GM19438 (cell line): ENCODE measurements around the gene SWT1.

Source experiments
- ATAC-seq: cut with Tn5 transposase; IDR thresholded peaks from one replicate; pipeline ENCODE4 v1.9.1; 2021; ENCODE audit warnings: low read depth; ENCODE audit not compliant: unreplicated experiment

The SWT1 gene, protein sequence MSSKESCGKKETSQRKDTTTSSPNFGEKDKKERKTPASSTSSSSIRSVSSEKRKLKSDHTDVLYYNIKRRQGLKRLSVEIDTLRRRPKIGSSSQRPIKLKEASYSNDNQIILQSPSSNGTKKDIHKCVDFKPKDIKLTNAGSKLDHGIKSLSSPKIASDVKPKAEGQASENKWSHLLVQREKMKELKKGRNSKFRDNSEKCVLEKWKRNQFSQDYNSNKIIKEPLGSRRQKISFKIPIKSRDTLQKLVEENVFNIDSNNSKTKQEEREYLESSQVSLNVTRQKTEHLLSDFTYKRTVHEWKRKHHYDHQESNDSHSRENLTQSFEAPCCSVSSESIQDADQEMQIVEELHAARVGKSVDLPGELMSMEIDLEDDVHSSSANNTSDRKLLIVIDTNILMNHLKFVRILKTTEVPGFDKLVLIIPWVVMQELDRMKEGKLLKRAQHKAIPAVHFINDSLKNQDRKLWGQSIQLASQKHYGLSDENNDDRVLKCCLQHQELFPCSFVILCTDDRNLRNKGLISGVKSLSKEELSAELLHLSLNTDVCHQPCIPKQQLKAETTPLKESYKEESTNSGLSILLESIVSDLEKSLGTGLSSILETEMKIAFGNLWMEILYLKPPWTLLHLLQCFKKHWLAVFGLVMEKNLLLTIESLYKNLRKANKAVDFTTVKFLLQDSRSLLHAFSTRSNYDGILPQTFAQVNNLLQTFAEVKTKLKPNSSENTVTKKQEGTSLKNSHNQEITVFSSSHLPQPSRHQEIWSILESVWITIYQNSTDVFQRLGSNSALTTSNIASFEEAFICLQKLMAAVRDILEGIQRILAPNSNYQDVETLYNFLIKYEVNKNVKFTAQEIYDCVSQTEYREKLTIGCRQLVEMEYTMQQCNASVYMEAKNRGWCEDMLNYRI

DNA sequence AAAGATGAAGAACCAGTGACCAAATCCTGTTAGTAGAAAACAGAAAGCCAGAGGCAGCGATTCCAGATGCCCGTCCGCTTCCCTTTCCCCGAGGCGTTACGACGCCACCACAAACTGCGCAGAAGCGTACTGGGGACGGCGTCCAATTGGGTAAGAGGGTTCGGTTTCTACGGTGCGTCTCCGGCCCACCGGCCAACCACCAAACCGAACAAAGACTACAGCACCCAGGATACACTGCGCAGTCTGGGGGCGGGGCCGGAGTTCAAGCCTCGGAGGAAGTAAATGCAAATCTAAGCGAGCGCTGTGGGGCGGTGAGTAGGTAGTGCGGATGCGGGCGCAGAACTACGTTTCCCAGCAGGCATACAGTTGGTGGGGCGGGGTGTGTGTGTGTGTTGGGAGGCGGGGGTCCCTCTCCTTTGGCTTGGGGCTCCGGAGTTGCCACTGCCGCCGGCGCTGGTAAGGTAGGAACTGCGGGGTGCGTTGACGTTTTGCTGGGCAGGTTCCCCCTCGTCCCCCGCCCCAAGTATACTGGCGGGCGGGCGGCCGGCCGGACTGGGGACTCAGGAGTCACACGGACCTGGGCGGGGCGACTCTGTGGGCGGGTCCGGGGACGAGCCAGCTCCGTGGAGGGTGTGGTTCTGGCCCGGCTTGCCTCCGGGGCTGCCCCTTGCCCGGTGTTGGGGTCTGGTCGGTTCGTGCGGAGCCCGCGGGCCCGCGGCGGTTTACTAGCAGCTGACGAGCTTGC, at the start of gene SWT1, which contains the start of gene TRMT1L:
SWT1 (plus strand) TSS at position 314 of the 745 bp plus-strand sequence. CDS start 3,675 bp downstream, outside the sequence.
TRMT1L (minus strand) TSS at position 100 of the 745 bp plus-strand sequence. CDS start 241 bp downstream, outside the sequence.
- peak; percentile 93 for ATAC-seq

DNA sequence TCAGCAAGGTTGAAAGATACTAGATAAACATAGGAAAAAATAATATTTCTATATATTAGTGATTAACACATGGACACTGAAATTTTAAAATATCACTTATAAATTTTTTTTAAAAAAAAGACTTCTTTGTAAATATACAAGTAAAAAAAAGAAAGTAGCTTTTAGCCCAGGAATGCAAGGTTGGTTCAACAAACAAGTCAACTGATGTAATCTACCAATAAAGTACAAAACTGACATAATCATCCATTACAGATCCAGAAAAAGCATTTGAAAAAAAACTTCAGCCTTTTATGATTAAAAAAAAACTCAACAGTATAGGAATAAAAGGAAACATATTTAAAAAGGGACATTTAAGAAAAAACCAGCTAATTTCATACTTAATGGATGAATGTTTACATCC, 48.6 kb upstream of the SWT1 start:
- ATAC-seq: no peak

- ATAC-seq: no peak
Observed at GRCh38 chr1:185110145-185110544, 46.8 kb upstream of the SWT1 start.

- ATAC-seq: no peak
Observed at GRCh38 chr1:185111873-185112272, 45.1 kb upstream of the SWT1 start.

DNA sequence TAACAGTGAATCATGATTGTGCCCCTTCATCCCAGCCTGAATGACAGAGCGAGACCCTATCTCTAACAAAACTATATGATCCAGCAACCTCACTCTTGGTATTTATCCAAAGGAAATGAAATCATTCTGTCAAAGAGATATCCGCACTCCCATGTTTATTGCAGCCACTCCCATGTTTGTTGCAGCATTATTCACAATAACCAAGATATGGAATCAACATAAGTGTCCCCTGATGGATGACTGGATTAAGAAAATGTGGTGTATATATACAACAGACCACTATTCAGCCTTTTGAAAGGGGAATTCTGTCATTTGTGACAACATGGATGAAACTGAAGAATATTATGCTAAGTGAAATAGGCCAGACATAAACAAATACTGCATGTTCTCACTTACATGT, 44.6 kb upstream of the SWT1 start:
- ATAC-seq: no peak

- no peak for ATAC-seq
Observed at GRCh38 chr1:185129708-185130107, 27.3 kb upstream of the SWT1 start.

DNA sequence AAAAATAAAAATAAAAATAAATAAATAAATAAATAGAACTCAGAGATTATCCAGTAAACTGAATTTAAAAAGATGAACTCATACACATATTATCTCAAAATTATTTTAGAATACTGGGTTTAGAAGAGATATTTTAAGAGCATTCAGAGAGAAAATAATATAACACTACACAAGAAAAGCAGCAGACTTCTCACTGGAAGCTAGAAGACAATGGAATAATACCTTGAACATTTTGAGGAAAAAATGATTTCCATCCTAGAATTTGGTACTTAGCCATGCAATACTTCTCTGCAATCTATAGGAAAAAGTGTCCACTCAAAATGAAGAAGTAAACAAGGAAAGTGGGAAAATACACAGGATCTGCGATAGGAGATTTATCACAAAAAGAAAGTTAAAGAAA, 24.4 kb upstream of the SWT1 start:
- no peak for ATAC-seq

DNA sequence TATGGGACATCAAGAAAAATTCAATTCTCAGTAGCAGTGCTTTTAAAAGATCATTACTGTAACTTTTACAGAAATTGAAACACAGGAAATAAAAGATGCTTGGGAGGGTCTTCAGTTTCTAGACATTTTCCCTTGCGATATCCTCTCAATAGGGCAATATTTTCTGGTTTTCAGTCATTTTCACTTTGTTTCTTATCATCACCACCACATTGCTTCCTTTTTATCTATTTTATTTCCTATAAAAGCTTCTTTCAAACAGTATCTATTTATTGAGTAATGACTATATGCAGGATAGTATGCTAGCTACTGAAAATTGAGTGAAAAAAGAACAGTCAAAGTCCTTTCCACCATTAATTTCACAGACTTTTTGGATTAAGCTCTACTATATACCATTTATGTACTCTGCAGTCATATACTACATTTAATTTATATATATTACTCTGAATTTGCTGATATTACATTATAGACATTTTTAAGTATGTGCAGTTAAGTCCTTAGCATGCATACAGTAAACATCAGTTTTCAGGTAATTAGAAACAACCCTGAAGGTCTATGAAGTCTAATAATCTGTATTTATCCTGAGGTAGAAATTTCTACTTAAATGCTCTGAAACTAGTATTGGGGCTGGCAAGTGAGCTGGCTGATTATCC, 18.9 kb upstream of the SWT1 start:
- ATAC-seq: no peak

DNA sequence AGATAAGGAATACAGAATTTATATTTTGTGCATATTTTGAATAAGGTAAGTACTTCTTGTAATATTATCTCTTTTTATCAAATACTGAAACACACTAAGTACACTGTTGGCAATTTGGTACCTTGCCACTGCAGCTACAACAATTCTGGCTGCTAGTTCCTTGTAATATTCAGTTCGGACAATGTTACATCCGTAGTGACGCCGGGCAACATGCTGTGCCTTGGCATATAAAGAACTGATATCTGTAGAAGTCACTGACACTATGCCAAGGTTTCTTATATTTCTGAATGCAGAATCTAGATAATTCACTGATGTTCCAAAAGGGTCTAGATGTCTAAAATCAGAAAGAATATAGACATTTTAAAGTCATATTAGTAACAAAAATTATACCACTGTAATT, 17.7 kb upstream of the SWT1 start:
- no peak for ATAC-seq

DNA sequence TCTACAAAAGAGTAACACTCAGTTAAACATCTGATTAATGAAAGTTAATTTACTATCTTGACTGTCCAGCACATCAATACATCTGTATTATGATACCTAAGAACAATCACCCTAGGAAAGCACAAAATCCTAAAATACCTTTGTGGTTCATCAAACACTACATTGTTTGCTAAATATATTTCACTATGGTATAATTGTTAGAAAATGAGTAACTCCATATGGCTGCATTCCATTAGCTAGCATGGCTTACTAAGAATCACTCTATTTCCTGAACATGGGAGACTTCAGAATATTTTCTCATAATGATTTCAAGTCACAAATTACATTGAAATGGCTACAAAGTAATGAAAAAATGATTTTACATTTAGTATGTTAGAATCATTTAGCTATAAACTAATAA, 12.7 kb upstream of the SWT1 start:
- no peak for ATAC-seq

GRCh38 chr1:185151215-185151614, 5.8 kb upstream of the SWT1 start:
- no peak for ATAC-seq

- ATAC-seq: no peak
Observed at GRCh38 chr1:185152187-185152767, 4.7 kb upstream of the SWT1 start.

DNA sequence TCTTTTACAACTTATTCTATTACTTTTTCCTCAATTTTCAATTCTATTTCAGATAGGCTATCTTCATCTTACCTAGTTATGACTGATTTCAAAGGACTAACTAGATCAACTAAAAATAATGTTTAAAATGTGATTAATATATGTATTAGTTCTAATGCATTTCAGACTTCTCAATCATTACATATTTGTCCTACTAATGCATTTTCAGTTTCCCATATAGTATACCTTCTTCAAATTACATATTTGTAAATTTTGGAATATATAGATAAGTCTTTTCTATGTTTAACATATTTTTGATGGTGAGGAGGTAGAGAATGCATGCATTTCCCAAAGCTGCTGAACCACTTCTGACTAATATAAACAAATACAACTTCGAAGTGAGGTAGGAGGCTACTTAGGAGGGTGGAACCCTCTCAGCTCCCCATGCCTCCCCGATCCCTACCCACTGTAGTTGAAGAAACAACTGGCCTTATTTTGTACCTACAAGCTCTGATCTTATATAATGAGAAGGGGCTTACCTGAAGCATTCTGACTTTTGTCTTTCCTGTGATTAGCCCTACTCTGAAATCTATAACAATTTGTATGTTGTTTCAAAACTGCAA, 2.0 kb upstream of the SWT1 start:
- no peak for ATAC-seq

- ATAC-seq: no peak
Observed at GRCh38 chr1:185155600-185156287, 1.2 kb upstream of the SWT1 start.

DNA sequence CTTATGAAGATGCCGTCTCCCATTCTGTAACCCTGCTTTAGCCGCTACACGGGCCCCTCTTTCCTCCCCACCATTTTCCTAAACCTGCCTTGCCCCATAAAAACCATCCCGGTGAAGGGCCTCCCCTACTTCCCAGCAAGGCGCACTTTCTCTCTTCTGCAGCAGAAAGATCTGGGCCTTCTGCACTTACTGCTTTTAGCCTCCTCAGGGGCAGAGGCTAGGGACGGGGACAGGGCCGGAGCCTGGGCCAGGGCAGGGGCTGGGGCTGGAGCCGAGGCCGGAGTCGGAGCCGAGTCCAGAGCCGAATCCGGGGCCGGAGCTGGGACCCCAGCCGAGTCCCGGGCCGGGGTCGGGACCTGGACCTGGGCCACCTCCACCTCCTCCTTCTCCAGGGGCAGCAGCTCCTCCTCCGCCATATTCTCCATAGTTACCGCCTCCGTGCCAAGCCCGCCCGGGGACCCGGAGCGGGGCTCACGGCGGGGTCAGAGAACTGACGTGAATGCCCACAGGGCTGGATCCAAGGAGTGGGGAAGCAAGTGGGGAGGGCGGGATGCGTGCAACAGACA, 596 bp upstream of the SWT1 start:
- peak; percentile 29 for ATAC-seq

GRCh38 chr1:185157599-185158412, 839 bp downstream of the SWT1 start:
- no peak for ATAC-seq

GRCh38 chr1:185158800-185159199, 1.8 kb downstream of the SWT1 start:
- ATAC-seq: no peak

GRCh38 chr1:185159966-185160365, 3.0 kb downstream of the SWT1 start:
- ATAC-seq: no peak
